ENCODE data around the gene NFIA.

The NFIA gene

DNA sequence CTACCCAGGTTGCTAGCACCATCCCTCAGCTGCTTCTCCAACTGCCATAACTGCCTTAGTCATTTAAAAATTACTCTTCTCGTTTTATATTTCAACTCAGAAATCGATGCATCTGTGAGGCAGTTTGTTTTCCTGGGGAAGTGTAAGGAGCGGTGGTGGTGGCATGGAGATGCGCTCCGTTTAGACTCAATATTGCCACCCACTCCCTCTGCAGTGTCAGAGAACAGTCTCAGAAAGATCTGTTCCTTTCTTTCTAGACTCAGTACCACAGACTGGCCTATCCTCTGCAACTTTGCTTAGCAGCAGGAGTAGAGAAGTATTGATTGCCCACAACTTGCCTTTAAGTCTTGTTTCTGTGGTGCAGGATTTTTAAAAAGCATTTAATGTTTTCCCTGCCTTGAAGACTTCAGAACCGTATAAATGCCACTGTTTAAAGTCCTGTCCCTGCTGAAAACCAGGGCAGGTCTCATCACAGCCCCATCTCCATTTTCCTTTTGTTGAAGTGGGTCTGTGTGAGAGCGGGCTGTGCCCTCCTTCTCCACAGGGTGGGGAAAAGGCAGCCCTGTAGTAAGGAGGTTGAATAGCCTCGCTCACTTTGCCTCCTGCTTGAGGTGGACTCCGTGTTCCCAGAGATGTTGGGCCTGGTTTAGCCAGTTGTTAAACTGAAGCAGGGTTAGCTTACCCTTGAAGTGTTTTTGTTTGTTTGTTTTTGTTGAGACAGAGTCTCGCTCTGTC, 105.2 kb downstream of the NFIA start:
- DNase-seq, result no peak

DNA sequence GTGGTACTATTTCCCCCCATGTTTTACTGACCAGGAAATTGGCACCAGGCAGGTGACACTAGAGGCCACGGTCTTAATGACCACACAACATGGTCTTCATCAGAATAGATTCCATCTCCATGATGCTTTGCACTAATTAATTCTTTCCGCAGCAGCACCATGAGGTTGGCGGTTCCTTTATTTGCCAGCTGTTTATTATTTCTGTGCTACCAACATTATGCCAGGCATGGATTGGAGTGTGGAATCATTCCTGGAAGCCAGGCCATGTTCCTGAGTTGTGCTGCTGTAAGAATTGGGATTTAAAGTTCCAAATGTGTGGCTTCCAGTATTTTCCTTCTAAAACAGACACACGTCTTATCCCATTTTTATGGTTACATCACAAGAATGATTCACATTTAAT, 107.8 kb downstream of the NFIA start:
- DNase-seq, result no peak

DNA sequence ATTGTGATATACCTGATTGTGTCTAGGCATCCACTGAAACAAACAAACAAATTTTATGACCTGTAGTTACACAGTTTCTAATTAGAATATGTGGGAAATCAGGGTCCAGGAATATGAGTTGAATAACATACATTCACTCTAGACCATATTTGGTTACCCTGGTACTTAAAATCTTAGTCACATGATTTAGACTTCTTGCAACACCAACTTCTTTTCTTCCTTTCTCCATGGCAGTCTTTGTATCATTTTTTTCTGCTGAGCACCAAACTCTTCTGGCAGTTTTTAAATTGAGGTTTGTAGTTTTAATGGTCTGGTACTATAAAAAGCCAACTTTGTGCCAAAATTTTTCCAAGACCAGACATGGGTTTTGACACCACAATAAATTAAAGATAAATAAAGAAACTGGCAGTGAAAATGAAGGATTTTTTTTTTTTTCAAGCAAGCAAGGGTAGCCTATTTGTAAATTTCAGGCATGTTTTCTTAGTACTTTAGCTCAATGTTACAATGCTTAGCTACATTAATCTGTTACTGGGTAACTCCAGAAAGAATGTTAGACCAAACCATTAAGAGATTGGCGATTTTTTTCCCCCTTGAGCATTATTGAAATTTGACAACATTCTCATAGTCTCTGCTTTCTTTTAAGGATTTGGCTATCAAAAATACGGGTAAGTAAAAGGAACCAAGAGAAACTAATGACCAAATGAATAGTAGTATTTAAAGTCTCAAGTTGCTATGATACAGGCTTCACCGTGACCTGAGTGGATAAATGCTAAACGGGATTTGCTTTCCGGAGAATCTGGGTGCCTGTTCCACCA, 108.5 kb downstream of the NFIA start:
- no peak for DNase-seq

DNA sequence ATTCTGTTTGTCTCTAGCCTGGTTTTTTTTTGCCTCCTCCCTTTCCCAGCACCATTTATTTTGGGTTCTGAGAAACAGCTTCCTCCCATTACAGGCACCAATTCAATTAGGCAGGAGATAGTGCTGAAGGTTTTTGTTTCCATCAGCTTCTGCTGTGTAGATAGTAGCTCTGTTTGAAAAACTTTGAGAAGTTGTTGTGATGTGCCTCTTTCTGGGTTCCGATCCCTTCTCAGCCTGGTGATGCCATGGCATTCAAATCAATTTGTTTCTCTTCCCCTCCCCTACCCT, 109.0 kb downstream of the NFIA start:
- no peak for DNase-seq

DNA sequence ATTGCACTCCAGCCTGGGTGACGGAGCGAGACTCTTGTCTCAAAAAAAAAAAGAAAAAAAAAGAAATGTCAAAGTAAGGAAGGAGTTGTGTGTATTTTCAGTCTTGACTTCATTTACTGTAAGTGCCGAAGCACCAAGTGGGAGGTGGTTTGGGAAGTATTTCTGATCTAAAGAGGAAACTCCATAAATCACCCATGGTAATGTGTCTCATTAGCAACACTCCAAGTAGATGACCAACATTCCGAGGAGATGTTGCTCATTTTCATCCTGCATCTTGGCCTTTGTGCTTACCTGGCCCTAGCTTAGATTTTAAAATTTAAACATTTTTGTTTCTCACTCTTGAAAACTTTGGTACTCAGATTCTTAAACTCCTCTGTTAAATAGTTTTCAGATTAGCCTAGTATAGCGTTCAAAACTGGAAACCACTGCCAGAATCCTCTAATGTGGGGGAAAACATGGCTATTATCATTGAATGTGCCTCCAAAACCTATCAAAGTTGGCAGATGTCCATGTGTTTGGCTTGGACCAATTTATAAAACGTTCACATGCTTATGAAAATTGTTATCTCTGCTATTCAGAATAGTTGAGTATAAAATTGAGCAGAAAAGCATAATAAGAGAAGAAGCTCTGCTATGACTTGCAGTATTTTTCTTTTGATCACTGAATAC, 110.4 kb downstream of the NFIA start:
- DNase-seq, result no peak

DNA sequence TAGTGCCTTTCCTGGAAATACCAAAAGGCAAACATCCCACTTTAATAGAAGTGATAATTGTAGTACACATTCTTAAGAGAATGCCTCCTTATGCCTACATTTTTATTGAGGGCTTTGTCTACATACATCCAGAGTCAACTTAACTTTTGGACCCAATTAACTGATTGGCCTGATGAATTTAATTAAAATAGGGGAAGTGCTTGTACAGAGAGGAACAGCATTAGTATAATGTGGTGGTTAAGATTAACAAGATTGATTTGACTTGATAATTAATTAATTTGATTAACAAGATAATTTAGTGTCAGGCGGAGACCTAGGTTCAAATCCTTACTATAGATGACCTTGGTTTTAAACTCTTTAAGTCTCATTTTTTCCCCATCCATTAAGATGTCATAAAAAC, 111.4 kb downstream of the NFIA start:
- DNase-seq, result no peak

DNA sequence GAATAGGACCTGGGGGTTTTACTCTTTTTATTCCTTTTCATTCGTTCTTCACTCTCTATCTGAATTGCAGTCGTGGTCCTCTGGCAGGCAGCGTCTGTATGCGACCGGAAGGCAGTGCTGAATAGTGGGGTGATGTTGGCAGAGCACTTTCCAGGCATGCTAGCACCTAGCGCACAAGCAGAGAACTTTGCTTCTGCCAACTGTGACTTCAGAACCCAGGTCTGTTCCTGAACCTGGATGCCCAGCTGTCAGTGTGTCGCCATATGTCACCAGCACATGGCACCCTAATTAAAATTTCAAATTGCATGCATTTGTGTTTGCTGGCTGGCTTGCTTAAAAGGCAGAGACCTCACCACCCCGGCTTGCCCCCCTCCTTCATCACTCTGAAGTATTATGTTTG, 116.2 kb downstream of the NFIA start:
- DNase-seq, result no peak

DNA sequence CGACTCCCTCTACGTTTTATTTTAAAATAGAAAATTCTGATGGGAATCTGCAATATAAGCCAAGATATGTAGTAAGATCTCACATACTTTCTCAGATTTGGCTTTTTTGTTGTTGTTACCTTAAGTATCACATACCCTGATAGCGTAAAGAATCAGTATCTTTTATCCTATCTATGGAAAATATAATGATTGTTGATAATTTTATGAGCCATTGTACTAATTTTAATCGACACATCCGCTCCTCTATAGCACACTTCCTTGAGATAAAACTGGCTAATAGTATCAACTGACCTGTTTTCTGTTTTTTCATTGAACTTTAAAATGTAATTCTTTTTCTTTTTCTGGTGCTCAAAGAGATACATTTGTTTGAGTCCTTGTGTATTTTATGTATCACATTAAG, 118.7 kb downstream of the NFIA start:
- no peak for DNase-seq

DNA sequence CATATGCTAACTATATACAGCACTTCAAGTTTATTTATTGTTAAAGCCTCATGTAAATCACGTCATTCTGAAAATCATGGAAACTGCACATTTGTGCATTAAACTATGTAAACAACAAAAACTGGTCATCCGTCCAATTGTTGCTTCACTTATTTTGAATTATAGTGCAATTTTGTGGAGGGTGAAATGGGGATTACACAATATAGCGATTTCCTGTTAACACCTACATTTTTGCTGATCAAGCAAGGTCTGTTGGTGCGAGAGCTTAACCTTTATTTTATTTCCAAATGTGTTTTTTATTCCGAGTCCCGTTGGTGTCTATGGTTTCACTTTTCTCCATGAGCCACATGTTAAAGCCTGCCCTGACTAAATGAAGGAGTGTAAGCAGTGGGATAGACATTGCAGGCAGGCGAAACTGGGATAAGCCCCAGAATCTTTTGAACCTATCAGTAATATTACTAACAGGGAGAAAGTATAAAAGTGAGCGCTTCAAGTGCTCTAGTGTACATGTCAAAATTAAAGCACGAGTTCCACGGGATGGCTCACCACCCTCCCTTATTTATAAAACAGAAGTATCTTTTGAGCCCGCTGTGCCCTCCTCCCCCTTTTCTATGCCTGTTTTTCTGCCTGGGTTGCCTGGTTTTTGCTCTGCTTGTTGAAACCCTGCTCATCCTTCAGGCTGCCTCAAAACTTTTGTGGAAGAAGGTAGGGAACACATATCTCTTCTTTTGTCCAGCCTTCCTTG, 120.7 kb downstream of the NFIA start:
- no peak for DNase-seq

DNA sequence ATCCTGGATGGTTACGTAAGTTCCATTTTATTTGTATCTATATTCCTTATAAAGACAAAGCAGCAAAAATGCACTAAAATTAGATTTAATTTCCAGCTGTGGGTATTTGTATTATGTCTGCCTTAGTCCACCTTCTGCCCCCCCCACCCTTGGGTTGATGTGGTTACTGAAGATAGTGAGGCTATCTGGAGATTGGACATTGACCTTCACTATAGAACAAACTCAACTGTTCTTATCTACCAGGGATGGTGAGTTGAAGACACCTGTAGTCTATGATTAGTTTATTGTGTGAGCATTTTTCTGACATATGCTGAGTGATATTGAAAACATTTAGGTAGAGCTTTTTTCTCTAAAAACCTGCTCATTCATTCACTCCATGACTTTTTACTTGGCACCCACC, 122.2 kb downstream of the NFIA start:
- DNase-seq, result no peak

DNA sequence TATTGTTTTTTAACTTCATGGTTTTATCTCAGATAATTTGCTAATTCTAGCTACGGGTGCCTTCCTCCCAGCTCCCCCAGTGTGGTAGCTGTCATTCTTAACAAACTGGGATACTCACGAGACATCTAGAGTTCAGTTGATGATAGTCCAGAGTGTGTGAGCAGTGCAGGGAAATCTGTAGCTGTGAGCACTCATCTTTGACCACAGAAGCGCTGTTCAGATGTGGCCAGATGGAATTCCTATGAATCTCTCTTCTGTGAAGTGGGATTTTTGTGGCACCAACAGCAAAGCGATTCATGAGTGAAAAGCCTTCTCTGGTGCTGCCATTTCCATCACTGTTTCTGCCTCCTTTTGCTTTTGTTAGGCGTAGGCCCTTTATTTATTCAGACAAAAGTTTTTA, 125.1 kb downstream of the NFIA start:
- DNase-seq, result no peak

DNA sequence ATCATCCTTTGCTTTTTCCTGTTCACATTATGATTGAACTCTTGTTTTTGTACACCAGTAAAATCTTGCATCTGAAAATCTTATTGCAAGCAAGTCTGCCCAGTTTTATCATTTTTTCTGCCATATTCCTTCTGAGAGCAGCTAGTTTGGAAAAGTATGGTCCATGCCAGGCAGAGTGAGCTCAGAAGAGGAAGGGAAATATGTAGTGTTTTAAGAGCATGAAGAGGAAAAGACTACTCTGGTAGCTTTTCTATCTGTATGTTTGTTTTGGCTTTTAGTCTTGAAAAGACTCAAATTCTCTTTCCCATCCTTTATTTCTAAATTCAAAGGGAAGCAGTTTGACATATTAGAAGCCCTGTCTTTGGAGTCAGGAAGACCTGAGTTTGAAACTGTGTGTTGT, 125.8 kb downstream of the NFIA start:
- no peak for DNase-seq

DNA sequence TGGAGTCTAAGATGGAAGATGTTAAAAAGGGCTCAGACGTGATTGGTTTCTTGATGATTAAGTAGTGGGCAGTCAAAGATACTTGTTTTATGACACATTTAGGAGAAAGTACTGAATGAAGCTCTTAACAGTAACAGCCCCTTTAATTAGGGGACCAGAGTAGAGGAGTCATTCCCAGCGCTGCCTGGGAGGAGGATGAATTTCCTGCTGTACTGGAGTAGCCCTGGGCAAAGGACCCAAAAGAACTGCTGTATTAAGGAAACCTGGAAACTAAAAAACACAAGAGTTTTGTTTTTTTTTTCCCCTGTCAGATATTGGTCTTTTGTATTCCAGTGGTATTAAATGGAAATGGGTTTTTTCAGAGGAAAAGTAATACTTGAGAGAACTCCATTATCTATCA, 126.5 kb downstream of the NFIA start:
- no peak for DNase-seq

DNA sequence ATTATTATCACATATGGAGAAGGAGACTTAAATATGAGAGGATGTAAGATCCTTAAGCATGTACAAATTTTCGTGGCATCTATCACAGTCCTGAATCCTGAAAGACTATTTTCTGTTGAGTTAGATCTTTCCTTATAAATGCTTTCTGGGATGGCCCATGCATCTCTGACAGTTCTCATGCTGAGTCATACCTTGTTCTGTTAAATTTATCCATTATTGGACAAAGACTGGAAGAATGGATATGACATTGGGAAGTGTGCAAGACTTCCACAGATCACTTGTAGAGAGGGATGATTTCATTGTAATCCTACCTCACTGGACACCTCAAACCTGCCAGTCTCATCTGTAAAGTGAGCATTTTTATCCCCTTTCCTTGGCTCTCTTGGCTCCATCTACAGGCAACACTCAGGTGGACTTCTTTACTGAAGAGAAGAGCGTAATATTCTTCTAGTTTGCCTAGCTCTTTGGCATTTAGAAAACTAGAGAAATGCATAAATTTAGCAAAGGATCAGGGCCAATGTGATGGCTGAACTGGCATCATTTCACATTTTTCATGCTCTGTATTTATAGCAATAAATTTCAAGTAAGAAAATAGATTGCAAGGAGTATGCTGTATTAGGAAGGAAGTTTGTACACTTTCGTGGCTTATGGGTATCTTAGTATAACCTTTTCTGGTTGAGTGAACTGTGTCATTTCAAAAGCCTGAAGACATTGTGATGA, 128.2 kb downstream of the NFIA start:
- no peak for DNase-seq

DNA sequence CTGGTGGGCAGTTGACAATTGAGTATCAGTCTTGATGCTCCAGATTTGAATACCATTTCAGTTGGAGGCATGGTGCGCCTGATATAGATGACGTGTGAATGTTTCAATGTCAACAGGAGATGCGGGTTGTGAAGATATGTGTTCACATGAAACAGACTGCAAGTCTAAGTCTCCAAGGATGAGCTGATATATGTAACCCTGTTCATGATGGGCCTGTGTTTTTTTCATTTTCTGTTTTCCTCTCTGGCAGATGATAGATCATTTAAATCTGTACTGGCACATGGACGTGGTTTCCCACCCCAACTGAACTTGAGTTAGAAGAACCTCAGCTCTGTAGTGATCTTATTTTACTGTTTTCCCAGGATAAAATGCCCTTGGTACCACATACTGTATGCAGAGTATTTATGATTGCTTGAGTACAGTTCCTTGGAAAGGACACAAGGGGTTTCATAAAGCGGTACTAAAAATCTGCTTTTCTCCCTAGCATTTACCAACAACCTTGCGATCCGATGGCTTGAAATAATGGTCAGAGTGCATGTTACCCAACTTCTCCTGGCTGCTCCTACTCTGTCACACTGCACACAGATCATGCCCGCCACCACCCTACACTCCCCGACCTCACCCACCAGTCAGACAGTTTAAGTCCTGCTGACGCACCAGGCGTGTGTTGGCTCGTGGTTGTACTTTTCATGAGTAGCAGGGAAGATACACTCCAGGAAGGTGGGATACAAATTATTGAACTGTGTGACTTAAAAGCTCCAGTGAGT, 131.1 kb downstream of the NFIA start:
- DNase-seq, result no peak

DNA sequence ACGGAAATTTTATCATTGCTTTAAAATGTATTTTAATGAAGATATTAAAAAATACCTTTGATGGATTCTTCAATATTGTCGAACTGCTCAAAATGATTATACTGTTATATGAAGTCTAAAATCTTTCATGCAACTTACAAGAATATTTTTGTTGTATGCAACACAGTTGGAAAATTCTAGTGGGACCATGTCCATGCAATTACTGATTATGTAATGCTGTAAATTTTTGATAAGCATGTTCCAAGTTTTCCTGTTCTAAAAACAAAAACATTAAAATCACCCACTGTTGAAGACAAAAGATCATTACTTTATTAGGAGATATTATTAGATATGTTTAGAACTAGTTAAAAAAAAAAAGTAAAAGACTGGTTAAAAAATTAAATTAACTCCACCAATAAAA, 132.8 kb downstream of the NFIA start:
- no peak for DNase-seq

DNA sequence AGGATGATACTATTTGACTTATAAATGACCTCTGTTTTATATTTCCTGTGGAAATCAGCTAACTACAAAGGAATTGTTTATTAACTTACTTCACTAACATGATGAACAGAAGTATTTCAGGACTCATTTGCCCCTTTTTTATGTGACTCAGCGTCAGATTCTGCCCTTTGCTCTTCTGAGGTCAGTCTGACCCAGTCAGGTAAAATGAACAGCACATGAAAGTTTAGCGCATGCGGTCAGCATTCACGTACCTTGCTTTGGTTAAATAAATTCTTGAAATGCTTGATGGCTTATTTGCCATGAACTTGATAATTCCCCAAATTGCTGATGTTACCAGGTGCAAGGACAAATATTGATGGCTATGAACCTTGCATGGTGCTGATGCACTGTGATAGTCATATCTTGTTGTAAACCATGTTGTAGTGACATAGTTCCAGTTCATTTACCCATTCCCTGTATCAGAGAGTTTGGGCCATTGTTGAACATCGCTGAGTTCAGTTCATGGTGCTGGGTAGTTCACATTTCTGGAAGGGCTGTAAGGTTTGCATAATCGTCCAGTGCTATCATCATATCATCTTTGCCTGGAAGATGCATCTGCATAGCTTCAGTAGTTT, 133.4 kb downstream of the NFIA start:
- DNase-seq, result no peak

DNA sequence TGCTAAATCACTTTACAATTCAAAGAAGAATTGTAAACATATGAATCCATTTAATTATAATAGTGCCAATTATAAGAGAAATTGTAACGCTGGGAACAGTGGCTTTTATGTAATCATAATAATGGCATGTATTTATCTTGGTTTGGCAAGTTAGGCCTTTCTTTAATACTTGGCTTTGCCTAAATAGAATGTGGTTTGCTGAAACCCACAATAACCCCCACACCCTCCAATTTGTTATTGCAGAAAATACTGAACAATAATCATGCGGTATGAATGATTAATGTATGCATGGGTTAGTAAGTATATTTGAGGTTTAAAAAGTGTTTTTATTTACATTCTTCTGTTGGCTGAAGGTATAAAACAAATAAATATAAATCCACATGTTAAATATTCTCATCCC, 138.2 kb downstream of the NFIA start:
- no peak for DNase-seq

DNA sequence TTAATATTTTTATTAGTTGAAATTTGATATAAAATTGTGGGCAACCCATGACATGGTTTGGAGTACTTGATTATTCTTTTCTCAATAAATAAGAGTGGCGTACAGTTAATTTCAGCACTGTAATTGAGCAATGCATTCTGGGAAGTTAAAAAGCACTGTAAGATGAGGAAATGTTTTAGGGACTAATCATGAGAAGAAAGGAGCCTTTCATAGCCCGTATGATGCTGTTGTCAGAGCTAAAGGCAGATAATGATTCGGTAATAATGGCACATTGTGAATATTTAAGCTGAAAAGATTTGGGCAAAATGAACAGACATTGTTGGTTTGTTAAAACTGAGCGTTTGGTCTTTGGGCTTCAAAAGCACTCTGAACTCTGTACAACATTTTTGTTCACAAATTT, 139.3 kb downstream of the NFIA start:
- DNase-seq, result no peak

DNA sequence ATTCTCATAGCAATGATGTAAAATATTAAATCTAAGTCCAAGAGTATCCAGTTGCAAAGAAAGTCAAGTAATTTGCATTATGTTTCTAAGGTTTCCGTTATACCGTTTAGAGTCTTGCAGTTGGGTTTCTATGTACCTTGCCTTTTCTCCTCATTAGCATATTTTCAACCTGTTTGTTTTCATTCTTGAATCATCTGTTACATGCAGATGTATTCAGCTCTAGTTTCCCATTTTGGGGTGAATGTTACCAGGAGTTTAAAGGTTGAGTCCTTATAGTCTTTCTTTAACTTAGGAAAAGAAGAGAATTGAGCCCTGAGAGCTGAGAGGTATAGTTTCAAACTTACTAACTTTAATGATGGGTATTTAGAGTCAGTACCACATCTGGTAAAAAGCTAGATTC, 139.9 kb downstream of the NFIA start:
- DNase-seq, result no peak

DNA sequence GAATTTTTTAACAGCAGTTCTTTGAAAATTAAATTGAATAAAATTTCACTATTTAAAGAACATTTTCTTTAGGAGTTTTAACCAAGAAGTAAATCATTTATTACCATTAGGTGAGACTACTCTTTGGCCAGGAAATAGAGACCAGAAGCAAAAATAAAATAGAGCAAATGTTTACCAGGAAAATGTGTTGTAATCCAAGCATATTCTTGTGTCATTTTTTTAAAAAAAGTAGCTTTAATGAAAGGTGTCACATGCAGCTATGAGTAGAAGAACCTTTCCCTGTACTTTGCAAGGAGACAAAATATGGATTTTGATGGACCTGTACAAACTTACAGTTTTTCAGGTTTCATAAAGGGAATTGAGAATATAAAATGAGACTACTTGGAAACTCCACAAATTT, 140.8 kb downstream of the NFIA start:
- DNase-seq, result no peak

DNA sequence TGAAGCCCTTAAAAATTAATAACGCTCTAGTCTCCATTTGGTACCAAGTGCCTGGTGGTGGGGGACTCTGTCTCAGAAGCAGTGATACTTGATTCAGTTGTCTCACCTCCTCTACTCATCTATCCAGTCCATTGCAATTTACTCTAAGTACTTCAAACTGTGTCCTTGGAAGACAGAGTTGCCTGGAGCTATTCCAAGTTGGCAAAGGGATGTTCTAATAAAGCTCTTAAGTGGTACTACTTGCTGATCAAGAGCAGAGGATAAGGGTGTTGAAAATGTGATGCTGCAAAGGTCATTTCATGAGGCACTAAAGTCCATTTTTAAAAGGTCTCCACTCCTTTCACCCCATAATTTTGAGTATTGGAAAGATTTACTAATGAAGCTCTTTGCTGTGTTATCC, 142.2 kb downstream of the NFIA start:
- DNase-seq, result no peak

Data from bone marrow (tissue), 2 donors.